Left hindlimb (tissue), 1 donor: ENCODE measurements around the gene CACNA1C.
"Not testable (repeated sequence)": the region's sequence is repeated elsewhere in the genome, so short reads cannot be mapped to it uniquely, and the experiment has no call there.

Experiments used
- DNase-seq: peaks from one replicate; pipeline ENCODE4 v3.0.0-alpha.2; 2018

CACNA1C gene

DNA sequence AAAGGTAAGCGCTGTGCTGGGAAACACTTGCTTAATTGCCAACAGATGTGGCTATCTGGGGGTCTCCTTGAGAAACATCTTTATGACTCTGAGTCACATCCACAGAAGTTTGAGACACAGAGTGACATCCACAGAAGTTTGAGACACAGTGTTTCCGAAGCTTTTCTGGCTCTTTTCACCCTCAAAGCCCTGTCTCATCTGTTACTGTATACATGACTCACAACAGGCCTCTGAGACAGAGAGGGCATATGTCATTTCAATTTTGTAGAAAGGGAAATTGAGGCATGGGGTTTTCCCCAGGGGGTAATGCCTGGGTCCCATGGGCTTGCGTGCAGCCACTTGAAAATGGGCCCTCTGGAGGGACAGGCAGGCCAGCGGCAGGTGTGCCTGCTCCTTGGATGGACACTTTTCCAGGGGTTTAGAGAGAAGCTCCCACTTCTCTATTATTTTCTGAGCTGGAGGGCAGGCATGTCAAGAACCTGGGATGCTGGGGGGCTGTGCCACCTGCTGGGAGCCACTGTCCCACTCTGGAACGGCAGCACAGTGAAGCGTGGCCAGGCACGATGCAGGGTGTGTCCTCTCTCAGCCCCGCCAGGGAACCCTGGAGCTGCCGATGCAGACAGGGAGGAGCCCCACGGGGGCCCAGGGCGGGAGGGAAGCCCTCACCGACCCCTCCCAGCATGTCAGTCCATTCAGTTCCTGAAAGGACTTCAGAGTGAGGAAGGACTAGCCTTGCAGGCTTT is 630.7 kb downstream of the CACNA1C start:
- DNase-seq: no peak

DNA sequence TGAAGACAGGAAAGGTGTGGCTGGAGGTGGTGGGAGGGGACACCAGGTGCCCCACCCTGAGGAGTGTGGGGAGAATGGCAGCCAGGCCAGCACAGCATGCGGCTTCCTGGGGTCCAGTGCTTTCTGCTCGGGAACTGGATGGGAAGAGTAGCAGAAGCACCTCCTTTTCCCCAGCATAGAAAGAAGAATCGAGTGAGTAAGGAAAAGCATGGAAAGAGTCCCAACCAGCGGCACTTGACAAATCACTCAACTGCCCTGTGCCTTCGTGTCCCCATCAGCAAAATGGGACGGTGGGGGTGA is 631.2 kb downstream of the CACNA1C start:
- DNase-seq: not testable (repeated sequence)

DNA sequence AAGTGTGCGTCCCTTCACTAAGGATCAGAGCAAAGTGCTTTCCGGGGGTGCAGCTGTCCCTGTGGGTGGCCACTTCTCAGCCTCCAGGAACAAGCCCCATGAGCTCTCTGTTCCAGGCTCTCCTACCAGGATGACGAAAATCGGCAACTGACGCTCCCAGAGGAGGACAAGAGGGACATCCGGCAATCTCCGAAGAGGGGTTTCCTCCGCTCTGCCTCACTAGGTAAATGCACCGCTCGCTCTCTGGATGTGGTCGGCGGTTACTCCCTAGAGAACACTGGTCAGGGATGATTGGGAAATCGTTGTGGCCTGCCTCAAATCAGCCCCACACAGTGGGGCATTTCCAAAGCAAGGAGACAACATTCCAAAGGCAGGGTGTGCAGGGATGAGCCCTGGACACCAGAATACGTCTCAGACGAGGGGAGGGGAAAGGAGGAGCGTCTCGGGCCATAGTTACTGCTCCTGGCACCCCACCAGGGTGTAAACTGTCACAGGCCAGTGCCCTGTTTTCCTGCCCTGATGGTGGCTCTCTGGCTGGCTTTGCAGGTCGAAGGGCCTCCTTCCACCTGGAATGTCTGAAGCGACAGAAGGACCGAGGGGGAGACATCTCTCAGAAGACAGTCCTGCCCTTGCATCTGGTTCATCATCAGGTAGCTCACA is 633.0 kb downstream of the CACNA1C start:
- not testable (repeated sequence) for DNase-seq

DNA sequence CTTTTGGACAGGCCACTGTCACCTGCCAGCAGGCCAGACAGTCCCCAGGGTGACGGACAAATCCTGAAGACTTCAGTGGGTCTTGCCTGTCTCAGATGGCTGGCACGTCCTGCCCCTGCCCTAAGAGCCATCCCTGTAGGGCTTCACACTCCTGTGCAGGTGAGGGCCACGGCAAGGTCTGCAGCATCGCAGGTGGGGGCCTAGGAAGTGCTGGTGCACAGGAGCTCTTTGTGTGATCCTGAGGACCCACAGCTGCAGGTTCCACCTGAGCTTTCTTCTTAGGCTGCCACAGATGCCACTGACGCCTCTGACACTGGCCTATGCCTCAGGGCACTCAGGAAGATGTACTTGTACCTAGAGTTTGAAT is 633.5 kb downstream of the CACNA1C start:
- no peak for DNase-seq

DNA sequence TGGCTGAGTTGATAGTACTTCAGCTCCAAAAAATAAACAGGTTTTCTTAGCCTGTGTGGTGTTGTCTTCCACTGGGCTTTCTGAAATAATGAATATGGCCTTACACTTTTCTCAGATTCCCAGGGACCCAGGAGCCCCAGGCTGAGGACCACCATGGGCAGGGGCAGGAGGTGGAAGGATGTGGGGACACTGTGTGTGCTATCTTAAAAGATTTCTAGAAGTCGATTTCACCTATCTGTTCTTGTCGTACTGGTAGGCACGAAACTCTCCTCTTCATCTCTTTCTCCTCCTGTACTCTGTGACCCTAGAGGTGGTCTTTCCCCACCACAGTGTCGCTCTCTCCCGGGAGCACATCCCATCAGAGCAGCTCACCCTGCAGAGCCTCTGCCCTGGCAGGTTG is 634.3 kb downstream of the CACNA1C start:
- no peak for DNase-seq

DNA sequence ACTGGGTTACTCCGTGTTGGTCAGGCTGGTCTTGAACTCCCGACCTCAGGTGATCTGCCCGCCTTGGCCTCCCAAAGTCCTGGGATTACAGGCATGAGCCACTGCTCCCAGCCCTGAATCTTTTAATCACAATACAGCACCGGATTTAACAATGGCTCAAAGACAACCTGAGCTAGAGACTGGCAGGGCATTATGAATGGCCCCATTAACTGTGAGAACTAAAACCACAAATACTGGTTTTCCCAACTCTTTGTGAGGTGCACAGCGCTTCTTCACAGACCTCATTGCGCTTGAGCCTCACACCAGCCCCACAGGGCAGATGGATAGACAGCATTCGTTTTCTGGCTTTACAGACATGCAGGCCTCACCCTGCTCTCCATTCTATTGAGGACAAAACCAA is 634.9 kb downstream of the CACNA1C start:
- no peak for DNase-seq

DNA sequence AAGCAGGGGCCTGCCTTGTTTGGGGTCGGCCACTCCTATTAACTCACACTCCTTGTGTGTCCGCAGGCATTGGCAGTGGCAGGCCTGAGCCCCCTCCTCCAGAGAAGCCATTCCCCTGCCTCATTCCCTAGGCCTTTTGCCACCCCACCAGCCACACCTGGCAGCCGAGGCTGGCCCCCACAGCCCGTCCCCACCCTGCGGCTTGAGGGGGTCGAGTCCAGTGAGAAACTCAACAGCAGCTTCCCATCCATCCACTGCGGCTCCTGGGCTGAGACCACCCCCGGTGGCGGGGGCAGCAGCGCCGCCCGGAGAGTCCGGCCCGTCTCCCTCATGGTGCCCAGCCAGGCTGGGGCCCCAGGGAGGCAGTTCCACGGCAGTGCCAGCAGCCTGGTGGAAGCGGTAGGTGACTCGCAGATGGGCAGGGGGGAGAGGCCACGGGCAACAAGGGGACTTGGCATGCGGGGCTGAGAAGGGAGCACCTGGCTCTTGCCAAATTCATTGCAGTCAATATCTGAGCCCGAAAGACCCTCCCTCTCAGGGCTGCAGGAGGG is 635.7 kb downstream of the CACNA1C start:
- no peak for DNase-seq

DNA sequence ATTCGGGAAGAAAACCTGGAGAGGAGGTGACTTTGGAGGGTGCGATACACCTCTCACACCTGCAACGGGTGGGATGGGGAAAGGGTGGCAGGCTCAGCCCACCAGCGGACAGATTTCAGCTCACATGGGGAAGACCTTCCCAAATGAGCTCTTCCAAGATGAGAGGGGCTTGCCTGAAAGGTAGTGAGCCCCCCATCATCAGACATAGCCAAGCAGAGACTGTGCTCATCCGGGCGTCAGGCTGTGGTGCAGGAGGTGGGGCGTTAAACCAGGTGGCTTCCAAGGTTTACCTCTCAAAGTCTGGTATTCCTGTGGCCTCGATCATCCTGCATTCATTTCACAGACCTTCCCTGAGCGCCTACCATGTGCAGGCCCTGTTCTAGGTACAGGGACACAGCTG is 636.6 kb downstream of the CACNA1C start:
- no peak for DNase-seq

DNA sequence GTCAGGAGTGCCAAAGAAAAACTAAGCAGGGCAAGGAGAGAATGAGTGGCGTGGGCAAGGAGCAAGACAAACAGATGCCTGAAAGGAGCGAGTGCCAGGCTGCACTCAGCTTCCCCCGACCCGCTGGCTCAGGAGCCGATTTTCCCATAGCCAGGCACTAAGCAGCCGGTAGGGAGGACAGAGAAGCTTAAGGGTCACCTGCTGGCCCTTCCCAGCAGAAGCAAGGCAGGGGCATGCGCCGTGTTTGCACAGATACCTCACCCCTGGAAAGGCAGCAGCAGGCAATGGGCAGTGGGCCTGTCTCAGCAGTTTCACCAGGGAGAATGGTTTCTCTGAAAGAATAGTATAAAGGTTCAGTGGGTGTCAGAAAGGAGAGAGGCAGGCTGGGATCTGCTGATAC is 637.1 kb downstream of the CACNA1C start:
- no peak for DNase-seq

DNA sequence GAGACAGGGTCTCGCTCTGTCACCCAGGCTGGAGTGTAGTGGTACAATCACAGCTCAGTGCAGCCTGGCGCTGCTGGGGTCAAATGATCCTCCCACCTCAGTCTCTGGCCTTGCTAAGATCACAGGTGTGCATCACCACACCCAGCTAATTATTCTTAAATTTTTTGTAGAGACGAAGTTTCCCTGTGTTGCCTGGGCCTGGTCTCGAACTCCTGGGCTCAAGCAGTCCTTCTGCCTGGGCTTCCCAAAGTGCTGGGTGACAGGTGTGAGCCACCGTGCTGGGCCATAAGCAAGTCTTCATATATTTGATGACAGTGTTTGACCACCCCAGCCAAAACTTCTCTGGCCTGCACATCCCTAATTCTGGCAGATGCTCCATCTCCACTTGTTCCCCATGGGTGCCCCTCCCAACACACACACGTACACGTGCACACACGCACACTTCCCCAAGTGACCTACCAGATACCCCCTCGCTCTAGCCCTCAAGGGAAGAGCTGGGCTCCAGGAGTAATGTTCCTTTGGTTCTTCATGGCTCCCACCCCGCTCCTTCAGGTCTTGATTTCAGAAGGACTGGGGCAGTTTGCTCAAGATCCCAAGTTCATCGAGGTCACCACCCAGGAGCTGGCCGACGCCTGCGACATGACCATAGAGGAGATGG is 637.7 kb downstream of the CACNA1C start:
- no peak for DNase-seq

DNA sequence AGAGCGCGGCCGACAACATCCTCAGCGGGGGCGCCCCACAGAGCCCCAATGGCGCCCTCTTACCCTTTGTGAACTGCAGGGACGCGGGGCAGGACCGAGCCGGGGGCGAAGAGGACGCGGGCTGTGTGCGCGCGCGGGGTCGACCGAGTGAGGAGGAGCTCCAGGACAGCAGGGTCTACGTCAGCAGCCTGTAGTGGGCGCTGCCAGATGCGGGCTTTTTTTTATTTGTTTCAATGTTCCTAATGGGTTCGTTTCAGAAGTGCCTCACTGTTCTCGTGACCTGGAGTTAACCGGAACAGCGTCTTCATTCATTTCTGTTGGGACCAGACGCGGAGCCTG is 638.2 kb downstream of the CACNA1C start:
- DNase-seq: no peak

DNA sequence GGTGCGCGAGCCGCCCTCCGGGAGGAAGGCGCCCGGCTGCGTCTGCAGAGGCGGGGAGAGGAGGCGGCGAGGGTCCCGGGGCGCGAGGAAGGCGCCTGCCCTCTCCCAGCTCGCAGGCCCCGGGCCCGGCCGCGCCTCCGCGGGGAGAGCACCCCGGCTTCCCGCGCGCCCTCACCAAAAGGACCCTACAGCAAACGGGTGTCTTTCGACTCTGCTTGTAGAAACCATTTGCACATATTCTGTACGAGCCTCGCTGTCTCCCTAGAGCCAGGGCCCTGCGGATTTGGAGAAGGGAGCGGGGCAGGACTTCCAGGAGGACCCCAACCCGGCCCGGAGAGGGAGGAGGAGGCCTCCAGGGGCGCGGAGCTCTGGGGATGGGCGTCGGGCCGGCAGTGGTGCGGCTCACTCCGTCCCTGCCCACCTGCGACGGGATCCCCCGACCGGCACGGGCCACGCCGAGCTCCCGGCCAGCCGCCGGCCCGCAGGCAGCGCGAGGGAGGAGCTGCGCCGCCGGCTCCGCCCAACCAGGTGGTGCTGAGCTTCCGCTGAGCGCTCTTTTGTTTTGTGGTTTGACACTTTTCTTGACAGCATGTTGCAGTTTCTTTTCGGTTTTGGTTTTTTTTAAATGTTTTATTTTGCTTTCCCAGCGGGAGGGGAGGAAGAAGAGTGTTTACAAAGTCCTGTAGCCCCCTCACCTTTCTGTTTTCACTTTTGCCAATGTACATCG is 638.7 kb downstream of the CACNA1C start:
- no peak for DNase-seq

DNA sequence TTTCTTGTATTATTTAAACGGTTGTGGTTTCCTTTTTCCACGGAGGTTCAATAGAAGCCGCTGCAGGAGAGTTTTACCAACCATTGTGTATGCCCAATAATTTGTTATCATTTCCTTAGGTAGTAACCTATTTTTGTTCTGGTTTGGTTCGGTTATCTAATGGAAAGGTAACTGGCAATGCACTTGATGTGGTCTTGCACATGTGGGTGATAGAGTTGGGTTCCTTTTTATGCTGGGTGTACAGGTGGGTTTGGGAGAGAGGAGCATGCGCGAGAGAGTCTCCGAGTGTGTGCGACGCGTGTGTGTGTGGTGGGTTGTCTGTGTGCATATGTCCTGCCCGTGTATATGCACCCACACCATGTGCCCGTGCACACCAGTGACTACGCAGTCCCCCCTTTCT is 639.3 kb downstream of the CACNA1C start:
- DNase-seq: no peak

DNA sequence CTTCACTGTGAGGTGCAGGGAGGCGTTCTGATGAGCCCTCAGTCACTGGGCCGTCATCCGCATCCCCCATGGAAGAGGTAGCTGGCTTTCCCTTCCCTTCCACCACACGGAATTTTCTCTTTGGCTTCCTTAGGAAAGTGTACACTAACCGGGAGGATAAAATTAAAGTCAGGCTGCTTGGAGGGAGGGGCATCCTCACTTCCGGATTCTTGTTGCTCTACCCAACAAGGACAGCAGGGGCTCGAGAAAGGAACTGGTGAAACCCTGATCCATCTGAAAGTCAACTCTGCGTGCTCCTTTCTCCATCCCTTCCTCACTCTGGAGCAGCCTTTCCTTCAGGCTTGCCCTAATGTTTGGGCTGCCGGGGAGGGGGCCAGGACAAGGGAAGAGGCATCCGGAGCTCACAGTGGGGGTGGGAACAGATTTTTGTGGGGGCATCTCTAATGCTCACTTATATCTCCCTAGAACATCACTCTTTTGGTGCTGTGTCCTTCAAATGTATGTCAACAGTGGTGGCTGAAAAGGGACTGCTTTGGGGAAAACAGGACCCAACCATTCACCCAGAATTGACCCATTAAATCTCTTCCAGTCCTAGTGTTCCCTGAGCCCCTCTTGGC is 640.6 kb downstream of the CACNA1C start:
- DNase-seq: no peak

DNA sequence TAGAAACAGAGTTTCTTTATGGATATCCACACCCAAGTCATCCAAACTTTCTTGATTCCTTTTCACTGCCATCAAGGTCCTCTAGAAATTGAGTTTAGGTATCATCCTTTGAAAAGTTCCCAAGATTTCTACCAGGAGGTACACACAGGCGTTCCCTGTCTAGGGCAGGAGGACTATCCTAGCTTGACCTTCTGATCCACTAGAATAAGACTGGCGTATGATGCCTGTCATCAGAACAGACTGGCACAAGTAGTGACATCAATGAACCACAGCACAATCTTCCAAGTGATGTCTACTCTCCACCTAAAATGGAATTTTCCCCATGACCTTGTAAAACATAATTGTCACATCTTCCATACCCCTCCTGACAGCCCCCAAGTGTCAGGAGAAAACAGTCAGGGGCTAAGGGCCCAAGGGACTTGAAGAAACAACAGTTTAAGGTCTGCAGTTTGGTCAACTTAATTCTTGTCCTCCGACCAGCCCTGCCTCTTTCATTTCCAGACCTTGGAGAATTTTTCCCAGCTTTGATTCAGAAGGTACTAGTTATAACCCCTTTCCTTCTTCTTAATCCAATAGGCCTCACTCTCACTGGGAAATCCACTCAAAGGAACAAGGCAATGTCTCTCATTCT is 641.3 kb downstream of the CACNA1C start:
- DNase-seq: no peak

DNA sequence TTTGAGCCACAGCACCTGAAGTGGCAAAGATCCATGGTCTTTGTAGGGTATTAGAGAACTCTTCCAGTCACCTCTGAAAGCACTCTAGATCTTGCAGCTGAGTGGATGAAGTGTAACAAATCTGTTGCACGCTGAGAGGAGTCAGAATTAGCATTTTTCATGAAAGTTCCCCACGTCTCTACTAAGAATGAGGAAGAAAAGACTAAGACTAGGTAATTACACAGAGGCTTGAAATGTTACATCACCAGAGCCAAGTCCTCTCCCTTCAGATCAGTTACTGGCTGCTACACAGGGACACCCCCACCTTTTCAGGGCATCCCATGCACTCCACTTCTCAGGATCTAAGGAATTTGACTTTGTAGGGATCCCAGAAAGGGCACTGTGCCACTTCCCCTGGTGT is 643.3 kb downstream of the CACNA1C start:
- DNase-seq: no peak

DNA sequence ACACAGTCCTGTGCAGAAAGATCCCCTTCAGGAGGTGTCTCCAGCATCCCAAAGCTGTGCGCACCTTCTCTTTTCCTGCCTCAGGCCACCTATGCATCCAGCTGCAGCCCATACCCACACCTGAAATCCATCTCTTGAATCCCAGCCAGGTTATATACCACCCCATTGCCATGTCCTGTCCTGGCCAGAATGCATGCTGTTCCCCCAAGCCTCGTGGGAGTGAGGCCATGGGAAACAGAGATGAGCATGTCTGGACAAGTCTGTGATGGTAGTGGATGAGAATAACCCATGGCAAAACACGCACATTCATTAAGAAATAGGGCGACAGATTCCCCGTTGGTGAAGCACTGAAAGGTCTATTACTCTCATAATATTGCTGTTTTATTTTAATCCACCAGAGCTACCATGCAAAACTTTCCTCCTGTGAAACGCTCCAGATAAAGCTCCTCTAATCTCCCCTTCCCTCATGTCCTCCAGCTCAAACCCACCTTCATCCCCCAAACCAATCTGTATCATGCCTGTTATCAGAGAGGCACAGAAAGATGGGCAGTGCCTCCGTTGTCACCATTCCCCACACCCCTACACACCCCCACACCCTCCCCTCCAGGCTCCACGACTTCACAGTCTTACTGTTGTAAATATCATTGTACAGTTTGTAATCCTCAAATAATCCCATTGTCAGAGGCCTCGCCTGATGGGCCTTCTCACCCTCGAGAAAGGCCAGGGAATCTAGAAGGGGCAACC is 644.4 kb downstream of the CACNA1C start:
- DNase-seq: no peak

DNA sequence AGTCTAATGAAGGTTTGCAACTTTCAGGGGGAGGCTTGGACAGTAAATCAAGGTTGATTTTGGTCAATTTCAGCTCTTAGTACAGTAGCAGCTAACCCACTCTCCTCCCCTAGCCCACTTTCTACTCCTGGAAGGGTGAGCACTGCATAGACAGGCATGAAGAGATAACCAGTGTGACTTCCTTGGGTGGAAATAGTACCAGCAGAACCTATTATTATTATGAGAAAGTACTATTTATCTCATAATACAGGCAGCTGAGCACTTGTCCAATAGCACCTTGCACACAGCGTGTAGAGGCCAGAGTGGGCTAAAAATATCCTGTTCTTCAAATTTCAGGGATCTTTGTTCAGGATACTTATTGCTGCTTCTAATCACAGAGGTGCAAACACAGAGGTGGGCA is 645.8 kb downstream of the CACNA1C start:
- DNase-seq: no peak

DNA sequence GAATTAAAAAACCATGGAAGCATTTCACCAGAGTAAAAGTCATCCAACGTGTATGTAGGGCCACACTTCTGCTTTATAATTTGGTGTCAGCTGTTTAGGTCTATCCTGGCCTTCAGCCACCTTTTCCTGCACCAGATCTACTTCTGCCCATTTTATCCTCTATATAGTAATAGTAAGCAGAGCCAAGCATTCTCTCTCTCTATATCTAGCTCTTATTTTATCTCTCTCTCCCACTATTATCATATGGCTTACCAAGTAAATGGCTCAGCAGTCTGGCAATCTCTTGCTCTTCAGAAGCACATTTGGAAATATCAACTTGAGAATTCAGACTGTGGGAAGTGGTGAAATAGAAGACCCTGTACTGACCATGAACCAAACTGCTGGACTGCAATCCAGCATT is 657.9 kb downstream of the CACNA1C start:
- no peak for DNase-seq

DNA sequence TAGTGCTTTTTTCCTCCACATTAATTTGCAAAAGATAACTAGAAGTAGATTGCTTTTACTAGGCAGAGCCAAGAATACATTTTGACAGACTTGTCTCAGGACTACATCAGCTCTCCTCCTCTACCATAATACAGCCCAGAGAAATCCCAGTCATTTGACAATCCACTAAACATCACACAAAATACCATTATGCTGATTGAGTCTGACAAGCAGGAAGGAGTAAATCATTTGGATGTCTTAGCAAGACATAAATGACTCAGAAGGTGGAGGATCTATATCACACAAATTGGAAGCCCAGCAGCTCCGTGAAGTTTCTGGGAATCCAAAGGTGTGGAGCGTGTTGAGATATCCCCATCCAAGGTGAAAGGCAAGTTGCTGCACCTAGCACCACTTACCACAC is 666.6 kb downstream of the CACNA1C start:
- DNase-seq: no peak

DNA sequence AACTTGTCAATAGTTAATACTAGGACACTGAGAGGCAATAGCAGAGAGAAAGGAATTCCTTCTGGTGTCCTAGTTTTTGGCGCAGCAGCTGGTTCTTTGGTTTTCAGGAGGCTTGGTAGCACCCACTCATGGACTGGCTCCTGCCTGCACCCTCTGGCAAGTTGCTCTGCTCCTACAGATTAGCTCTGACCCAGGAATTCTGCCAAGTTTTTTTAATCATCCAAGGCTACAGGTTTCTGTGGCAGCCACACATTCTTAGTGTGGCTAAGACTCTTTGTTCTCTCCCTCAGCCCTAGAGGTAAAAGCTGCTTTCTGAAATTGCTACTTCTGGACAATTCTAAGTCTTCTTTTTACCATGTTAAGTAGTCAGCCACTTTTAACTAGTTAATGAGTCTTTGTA is 670.0 kb downstream of the CACNA1C start:
- DNase-seq: no peak

DNA sequence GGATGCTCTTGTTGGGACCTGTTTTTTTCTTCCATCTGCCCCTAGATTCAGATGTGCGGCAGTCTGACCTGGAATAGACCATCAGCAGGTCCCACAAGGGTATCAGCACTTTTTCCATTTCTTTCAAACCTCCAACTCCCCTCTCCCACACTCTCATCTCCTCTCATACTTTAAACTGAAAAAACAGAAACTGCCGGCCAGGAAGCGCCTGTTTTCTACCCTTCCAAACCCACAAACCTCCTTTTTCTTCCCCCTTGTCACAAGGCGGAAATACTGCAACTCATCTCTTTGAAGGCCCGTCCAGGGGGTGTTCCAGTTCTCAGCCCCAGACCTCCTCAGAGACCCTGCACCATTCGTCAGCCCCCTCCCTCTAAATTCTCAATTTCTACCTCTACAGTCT is 679.5 kb downstream of the CACNA1C start:
- no peak for DNase-seq
